ENCODE data around the gene HDAC4.

The HDAC4 gene

DNA sequence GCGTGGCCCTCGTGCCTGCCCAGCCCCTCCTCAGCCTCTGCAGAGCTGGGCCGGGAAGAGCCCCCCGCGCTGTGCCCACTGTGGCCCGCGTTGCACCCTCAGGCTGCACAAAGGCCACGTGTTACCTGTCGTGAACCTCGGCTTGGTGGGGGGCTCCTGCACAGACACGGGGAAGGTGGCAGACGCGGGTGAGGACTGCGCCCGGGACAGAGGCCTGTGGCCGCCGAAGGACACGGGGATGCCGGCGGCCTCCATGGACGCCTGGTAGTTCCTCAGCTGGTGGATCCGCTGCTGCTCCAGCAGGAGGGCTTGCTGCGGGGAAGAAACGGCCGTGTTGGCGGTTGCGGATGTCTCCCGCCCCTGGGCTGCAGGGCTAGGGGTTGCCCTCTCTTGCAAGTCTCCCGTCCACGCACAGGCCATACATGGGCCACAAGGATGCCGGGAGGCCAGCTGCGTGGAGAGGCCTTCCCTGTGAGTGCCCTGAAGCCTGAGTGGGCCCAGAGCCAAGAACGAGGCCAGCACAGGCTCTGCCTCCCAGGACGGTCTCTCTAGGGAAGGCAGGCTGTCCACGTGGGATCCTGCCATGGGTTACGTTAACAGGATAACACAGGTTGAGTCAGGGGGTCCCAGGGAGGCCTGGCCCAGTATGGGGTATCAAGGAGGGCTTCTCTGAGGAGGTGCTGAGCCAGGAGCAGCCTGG, 289.3 kb downstream of the HDAC4 start:
- no peak for DNase-seq

DNA sequence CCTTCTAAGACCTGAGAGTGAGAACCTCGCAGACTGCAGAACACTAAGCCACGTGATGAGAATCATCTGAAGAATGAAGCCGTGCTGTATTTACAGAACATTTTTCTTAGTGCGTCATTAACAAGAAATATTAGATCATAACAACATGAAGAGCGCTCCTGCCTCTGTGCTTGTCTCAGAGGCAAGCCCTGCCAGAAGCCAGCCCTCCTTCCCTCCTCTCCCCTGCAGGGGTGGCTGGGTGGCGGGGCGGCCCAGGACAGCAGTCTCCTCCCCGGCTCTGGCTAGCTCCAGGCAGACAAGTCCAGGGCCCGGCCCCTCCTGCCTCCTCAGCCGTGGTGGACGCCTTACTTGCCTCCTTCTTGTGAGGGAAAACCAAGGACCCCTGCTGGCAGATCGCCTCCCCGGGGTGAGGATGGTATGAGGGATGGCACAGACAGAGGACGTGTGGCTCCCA, 290.2 kb downstream of the HDAC4 start:
- DNase-seq, result no peak

DNA sequence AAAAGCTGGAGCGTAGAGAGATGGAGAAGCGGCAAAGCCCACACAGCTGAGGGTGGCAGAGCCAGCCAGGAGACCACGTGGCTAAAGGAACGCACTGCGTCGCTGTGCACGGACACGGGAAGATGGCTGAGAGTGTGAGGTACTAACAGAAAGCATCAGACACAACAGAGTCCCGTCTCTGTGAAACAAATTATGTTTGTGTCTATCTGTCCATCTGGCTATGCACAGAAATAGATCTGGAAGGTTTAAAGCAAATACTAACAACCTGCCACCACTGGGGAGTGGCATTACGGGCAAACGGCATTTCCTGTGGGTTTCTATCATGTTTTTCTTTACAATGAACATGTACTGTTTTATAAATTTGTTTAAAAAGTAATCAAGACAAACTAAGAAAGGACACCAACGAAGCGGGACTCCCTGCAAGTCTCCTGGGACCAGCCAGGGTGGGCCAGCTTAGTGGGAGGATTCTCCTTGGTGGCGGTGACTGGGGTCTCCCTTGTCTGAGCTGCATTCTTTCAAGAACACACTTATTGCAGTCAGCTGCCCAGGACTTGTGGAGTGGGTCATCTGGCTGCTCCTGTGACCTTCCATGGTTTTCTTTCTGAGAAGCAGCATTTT, 290.8 kb downstream of the HDAC4 start:
- DNase-seq, result no peak

DNA sequence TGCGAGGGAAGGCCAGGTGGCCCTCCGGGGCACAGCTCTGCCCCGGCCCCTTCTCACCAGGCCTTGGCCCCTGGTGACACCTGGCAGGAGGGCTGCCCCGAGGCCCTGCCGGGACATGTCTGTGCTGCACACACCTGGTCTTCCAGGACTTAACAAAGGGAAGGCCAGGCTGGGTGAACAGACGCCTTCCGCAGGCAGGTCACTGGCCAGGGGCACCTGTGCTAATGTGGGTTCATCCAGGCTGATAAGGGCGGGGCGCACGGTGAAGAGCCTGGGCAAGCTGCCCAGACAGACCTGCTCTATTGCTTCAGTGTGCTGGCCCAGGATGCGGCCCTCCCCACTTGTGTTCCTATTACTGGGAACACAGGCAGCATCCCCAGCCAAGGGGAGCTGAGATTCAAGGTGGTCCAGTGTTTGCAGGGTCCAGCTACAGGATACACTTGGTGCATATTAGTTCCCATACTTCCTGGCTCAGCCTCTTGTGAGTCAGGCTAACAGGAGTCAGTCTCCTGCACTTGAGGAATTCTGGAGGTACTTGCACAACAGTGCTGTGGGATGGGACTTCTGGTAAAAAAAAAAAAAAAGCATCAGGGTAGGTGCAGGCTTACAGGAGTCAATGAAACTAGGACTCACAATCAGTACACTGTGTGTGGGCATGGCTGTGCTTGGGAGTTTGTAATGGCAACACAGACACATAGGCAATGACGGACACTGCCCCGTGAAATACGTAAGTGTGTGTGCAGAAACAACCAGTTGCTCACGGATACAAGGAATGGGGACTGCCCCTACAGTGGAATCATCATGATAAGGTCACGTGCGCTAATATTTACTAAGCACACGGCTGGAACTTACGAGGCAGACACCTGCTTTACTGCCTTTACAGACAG, 291.5 kb downstream of the HDAC4 start:
- no peak for DNase-seq

DNA sequence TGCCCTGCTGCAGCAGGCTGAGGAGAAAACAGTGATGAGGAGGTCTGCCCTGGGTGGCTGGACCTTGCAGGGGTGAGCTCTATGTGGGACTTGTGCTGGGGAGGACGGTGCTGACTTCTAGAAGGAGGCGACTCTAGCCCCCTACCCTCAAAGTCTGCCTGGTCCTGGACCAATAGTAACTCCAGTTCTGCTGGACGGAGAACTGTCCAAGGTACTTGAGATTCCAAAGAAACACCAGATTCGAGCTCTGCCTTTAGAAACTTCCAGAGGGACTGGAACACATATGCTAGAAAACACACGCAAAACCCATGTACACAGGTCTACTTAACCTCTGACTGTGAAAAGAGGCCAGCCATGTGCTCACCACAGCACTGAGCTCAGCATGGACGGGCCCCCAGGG, 292.4 kb downstream of the HDAC4 start:
- DNase-seq, result no peak

DNA sequence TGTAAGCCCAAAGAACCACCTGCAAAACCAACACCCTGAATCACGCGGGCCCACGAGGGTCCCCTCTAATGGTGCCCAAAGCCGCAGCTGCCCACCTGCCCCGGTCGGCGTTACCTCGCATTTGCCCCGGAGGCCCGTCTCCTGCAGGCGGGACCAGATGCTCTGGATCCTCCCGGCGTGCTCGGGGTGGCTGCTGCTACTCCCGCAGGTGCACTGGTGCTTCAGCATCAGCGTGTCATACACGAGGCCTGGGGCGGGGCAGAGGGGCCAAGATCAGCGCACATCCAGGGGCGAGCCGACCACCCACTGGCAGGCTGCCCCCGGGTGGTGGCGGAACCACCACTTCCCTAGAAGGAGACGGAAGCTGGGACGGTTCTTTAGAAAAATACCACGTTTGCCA, 292.9 kb downstream of the HDAC4 start:
- DNase-seq, result no peak

DNA sequence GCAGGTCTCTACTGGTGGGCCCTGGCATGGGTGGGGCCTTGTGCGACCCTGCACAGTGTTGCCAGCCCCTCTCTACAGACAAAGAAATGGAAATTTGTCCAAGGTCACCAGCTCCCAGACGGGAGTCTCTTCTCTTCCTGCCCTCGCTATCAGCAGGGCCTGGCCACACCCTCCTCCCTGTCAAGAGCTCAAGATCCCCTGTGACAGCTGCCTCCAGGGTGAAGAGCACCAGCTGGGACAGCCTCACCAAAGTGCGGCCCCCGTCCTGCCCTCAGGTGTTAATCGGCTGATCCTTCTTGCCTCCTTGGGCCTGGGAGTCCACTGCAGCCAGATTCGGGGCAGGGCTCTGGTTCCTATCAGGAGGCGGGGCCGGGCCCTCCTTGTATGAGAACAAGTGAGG, 293.9 kb downstream of the HDAC4 start:
- no peak for DNase-seq

DNA sequence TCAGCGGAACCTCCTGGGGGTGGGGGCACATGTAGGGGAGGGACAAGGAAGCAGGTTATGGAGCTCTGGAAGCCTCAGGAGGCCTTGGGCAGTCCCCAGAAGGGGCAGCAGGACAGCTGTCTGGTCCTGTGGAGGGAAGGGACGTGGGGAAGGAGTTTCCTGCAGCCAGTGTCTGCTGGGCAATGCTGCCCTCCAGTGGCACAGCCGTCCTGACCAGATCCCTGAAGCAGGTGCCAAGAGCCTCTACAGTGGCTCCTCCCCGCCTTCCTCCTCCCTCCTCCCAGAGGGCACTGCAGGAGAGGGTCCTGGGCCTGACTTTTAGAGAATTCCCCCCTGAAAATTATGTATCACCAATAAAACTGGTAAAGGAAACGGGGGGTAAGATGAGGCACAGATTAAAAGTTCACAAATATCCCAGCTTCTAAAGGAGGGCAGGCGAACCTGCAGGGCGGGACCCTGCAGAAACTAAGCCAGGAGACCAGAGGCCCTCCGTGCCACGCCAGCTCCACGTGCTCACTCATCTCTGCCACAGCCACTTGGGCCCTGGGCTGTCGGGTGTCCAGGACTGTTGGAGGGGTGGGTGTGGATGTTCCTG, 294.4 kb downstream of the HDAC4 start:
- no peak for DNase-seq

DNA sequence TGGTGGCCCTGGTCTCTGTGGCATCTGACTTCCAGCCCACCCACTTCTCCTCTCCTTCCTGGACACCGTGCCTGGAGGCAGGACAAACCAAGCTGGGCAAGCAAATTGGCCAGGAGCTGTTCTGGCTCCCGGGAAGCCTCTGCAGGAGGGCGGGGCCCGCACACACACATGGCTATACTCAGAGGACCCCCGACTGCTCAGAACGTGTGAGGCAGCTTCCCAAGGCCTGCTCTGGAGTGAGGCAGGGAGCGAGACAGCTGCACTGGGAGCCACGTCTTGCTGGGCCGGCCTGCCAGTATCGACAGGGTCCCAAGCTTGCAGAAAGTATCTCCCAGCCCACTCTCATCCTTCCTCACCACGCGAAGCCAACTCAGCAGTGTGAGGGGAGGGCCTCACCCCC, 295.6 kb downstream of the HDAC4 start:
- no peak for DNase-seq

DNA sequence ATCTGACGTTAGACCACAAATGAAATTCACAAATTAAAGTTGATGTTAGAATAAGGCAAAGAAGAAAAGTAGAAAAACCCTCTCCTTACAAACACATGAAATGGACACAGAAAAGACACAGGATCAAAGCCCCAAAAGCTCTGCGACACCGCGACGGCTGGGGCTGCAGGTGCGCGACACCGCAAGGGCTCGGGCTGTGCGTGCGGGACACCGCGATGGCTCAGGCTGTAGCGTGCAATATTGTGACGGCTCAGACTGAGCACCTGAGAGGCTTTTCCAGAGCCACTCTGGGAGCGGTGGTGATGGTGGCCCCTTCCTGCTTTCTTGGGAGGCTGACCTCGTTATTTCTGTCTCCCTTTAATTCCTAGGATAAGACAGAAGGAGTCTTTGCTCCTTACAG, 296.0 kb downstream of the HDAC4 start:
- DNase-seq, result no peak

DNA sequence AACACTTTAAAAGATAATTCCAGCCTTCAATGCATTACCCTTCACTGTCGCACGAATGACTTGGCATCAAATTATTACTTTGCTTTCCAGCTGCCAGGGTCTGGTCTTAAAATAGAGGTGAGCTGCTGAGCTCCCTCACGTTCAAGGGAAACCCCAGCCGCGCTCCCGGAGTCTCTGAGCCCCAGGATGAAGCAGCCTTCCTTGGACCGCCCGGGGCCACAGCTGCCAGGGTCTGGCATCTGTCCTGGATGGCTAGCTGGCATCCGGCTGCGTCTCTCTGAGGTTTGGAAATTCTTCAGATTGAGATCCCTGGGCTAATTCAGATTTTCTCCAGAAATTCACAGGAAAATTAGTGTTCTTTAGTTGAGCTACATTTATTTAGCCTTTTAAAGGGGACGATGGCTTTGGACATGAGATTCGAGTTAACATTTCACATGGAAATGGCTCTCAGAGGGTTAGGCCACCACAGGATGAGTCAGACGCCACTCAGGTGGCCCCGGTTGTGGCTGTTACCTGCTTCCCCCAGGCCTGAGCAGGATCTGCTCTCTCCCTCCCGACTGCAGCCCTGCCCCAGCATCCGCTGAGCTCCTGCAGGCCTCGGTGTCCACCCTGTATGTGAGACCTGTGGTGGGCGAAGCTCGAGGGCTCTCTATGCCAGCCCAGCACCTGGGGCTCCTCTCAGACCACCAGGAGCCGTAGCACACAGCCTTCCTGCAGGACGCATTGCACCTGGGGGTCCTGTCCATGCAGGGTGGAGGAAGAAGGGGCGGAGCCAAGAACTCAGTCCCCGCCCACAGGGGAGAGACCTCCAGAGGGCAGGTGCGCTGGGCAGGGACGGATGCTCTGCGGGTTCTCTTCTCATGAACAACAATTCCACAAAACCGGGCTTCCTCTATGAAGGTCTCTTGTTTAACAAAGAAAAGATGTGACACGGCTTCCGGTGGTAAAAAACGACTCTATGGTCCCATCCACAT, 297.4 kb downstream of the HDAC4 start:
- DNase-seq, result no peak

DNA sequence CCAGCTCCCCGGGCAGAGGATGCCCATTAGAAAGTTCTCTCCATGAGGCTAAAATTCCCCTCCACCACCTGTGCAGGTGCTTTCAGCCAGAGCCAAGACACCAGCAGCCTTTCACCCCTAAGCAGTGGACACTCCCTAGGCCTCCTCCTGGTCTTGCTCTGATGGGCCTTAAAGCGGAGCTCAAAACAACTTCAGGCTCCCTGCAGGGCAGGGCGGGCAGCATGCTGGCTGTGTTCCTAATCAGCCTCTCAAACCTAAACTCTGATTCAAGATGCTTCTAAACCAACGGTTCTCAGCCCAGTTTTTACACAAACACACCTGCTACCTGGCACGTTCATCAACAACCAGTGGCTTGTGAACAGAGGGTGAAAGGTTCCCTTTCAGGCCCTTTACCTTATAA, 298.6 kb downstream of the HDAC4 start:
- DNase-seq, result no peak

DNA sequence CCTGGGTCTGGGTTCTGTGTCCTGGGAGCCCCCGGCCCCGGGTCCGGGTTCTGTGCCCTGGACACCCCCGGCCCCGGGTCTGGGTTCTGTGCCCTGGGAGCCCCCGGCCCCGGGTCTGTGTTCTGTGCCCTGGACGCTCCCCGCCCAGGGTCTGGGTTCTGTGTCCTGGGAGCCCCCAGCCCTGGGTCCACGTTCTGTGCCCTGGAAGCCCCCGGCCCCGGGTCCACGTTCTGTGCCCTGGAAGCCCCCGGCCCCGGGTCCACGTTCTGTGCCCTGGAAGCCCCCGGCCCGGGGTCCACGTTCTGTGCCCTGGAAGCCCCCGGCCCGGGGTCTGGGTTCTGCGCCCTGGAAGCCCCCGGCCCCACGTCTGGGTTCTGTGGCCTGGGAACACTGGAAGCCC, 299.0 kb downstream of the HDAC4 start:
- DNase-seq, result no peak

DNA sequence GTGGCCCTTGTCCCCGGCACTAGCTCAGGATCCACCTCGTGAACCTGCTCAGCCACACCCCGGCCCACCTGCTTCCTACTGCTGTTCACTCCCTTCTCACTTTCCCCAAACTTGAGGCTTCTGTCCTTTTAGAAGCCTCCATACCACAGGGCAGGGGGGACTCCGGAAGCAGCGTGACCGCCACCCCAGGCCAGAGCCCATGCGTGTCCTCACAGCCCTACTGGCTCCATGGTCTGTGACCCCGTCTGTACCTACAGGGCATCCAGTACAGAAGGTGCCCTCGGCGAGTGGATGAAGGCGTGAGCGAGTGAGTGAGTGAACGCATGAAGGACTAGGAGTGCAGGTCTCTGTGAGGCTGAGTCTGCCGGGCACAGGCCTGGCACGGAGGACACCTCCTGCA, 299.7 kb downstream of the HDAC4 start:
- DNase-seq, result no peak

DNA sequence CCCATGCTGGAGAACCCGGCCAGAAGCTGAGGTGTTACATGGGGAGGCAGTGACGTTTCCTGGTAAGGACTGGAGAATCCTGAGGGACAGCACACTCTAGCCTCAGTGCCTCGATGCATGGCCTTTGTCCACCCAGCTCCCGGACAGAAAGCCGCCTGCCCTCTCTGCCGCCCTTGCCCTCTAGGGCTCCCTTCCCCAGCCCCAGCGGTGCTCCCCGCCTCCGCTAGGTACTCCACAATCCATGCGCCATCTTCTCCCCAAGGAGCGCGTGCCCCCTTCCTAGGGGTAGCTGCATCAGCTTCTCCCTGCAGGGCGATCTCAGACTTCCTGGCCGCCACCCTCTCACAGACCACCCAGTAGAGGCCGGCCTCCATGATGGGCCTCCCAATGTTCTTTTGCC, 301.3 kb downstream of the HDAC4 start:
- no peak for DNase-seq

DNA sequence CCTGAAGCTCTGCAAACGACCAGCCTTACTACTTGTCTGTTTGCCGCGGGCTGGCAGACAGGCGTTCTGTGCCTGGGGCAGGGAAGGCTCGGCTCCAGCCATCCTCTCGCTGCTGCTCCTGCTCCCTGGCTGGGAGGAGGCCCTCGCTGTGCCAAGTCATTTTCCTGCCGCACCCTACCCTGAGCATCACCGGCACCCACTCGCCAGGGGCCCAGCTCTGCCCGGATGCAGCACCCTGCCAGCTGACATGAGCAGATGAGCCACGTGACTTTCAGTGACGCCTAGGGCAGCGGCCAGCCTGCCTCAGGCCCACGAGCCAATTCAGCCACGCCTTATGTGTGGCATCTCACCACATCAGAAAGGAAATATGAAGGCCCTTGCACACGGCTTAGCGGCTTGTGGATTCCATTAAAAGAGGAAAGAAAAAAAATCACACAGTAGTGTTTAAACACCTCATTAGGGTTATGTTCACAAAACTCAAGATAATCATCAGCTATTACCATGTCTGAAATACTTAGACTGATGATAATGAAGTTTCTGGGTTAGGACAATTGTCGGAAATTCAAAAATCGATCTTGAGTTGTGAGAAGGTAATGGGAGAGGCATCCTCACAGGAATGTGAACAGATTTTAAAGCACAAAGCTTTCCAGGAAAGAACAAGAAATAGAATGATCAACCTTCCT, 302.4 kb downstream of the HDAC4 start:
- no peak for DNase-seq

DNA sequence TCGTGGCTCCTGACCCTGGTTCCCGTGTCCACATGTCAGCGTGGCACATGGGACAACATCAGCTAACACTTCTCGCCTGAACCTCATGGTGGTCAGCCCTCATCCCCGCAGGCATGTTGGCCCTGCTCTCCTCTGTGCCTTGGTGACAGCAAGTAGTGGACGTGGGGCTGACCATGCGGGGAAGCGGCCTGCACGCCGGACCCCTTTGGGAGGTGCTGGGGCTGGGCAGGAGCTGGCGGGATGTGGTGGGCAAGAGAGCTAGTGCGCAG, 303.5 kb downstream of the HDAC4 start:
- no peak for DNase-seq

DNA sequence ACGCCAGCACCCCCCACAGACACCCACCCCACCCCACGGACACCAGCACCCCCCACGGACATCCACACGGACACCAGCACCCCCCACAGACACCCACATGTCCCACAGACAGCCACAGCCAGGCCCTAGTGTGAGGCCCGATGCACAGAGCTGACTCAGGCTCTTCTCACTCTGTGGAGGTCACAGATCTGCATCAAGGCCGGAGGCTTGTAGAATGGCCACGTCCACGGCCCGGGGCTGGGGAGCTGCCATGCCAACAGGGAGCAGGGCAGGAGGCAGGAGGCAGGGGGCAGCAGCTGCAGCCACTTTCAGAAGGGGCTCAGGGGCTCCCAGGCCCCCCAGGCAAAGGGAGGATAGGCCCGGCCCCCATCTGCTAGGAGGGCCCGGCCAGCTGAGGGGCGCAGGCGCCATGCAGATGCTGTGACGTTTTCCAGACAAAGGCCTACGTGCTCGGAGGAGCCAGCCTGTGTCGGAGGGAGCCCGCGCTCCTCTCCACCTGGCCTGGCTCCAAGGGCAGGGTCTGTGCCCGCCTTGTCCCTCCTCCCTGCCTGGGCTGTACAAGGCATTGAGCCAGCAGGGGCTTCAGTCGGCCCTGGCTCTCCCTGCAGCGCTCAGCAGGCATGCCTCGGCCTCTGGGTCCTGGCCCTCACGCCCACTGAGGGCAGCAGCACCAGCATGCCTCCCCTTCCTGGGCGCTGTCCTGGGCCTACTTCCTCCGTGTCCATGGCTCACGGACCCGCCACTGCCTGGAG, 304.0 kb downstream of the HDAC4 start:
- no peak for DNase-seq

DNA sequence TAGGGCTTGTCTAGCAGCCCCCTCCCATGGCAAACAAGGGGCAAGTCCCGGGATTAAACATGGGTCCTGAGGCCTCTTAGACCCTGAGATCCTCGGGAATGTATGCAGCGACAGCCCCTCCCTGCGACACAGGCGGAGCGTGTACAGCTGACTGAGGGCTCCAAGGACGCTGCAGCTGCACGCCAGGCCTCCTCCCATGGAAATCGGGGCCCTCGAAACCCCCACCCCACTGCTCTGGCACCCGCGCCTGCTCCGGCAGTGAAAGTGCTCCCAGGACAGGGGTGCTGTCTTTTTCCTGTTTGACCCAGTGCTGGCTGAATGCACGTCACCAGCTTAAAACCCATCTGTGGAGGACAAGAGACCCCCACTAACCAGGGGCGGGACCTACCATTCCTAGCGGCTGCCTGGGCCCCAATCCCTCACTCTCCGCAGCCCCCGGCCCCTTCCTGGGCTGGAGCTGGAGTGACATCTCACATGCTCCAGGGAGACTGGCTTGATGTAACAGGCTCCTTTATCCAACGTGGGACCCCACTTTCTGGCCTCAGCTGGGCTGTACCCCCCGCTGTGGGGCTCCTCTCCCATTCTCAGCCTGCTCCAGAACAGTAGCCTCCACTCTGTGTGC, 305.2 kb downstream of the HDAC4 start:
- no peak for DNase-seq

DNA sequence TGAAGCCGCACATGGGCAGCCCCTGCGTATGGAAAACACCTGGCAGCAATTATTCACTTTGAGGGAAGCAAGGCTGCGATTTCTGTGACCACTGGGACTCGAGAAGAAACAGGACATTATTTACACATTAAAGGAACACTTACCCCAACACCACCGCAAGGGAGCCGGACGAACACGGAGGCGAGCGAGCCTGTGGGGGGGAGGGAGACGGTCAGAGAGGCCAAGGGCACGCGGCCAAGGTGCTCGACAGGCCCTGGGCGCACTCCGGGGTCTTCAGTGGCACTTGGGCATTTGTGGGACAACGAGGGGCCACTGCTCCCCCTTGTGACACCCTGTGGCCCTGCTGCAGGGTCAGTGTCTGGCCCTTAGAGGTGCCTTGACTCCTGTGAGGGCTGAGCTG, 306.0 kb downstream of the HDAC4 start:
- no peak for DNase-seq

DNA sequence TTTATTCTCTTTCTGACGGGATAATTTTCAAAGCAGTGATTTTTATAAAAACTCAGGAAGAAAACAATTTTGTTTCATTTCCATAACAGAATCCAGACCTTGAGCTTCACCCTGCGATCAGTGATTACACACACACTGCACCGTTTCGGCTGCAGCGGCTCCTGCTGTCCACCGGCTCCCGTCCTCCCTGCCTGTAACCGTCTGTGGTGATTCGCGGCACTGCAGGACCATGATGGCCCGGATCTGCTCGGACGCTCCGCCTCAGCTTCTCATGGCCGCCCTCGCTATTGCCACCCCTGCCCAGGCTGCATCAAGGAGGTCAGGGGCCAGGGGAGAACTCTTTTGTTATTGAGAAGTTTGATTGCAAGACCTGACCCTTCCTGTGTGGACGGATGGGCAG, 306.9 kb downstream of the HDAC4 start:
- no peak for DNase-seq
